ENCODE measurements around the gene DHX35. TPM values are rescaled to one million over a fixed set of nuclear protein-coding genes. Genes with fewer than 3 reads are reported as not detected.

Gene DHX35
- total and polyA plus RNA-seq, 2 donors from 2014 or later, result 6.9 to 11.0 TPM

- no peak for FAIRE-seq
- Histone ChIP-seq H3K9ac (ENCODE audit: low read length in 3 of 3) (no peak overlapping the region), H3K27ac (ENCODE audit: low read depth in 2 of 2, low read length in 2 of 2) (no peak overlapping the region), H3K27me3 (ENCODE audit: control insufficient read depth, insufficient read depth, low read length) (no peaks in the 10 kb centered on the region), H3K9me3 (ENCODE audit: control insufficient read depth in 2 of 3, insufficient read depth in 1 of 3, low read length in 3 of 3) (no peaks in the 10 kb centered on the region), H3K36me3 (ENCODE audit: control insufficient read depth in 2 of 3, insufficient read depth in 3 of 3, low read length in 3 of 3) (no peaks in the 10 kb centered on the region), H3K4me1 (ENCODE audit: control insufficient read depth in 2 of 3, insufficient read depth in 2 of 3, low read depth in 1 of 3, low read length in 3 of 3) (peaks cover 0 to 7% (median 3%) of the 10 kb centered on the region in 3 donors), H3K4me3 (ENCODE audit: low read length in 3 of 3) (no peak overlapping the region)
- DNase-seq, result no peak
- no peak for TF ChIP-seq CTCF (IDR thresholded peaks at IDR 0.05; ENCODE audit: borderline replicate concordance, extremely low read depth, insufficient read depth)
- intact Hi-C loops (cut with DNase I), result loop anchor here (10.0 kb wide), 2 partner anchors 123 to 403 kb away; partner anchors contain the start of gene FAM83D
These were observed 85.4 kb downstream of the DHX35 start for GRCh38 chr20:39047417-39047985.

GRCh38 chr20:39048000-39048696 is 86.0 kb downstream of the DHX35 start:
- H3K36me3 ChIP-seq (ENCODE audit: control insufficient read depth in 2 of 3, insufficient read depth in 3 of 3, low read length in 3 of 3), result no peaks in the 10 kb centered on the region
- H3K4me1 ChIP-seq (ENCODE audit: control insufficient read depth in 2 of 3, insufficient read depth in 2 of 3, low read depth in 1 of 3, low read length in 3 of 3), result peaks cover 0 to 7% (median 3%) of the 10 kb centered on the region in 3 donors
- intact Hi-C loops (cut with DNase I), result loop anchor here (10.0 kb wide), 2 partner anchors 123 to 403 kb away; partner anchors contain the start of gene FAM83D
- H3K9me3 ChIP-seq (ENCODE audit: control insufficient read depth in 2 of 3, insufficient read depth in 1 of 3, low read length in 3 of 3), result no peaks in the 10 kb centered on the region
- peak; percentile 92 for TF ChIP-seq CTCF (IDR thresholded peaks at IDR 0.05; ENCODE audit: borderline replicate concordance, extremely low read depth, insufficient read depth)
- H3K9ac ChIP-seq (ENCODE audit: low read length in 3 of 3), result no peak overlapping the region
- no peak overlapping the region for H3K4me3 ChIP-seq (ENCODE audit: low read length in 3 of 3)
- no peak for FAIRE-seq
- H3K27me3 ChIP-seq (ENCODE audit: control insufficient read depth, insufficient read depth, low read length), result no peaks in the 10 kb centered on the region
- no peak overlapping the region for H3K27ac ChIP-seq (ENCODE audit: low read depth in 2 of 2, low read length in 2 of 2)
- DNase-seq, result peak; percentile 67 to 91 (median 79)

GRCh38 chr20:39049148-39049547 is 87.0 kb downstream of the DHX35 start:
- DNase-seq (no peak), FAIRE-seq (no peak)
- H3K4me1 ChIP-seq (ENCODE audit: control insufficient read depth in 2 of 3, insufficient read depth in 2 of 3, low read depth in 1 of 3, low read length in 3 of 3), result peaks cover 0 to 7% (median 3%) of the 10 kb centered on the region in 3 donors
- H3K27me3 ChIP-seq (ENCODE audit: control insufficient read depth, insufficient read depth, low read length), result no peaks in the 10 kb centered on the region
- H3K4me3 ChIP-seq (ENCODE audit: low read length in 3 of 3), result no peak overlapping the region
- intact Hi-C loops (cut with DNase I), result loop anchor here (10.0 kb wide), 2 partner anchors 124 to 404 kb away; partner anchors contain the start of gene FAM83D
- TF ChIP-seq CTCF (IDR thresholded peaks at IDR 0.05; ENCODE audit: borderline replicate concordance, extremely low read depth, insufficient read depth), result no peak
- no peak overlapping the region for H3K27ac ChIP-seq (ENCODE audit: low read depth in 2 of 2, low read length in 2 of 2)
- no peaks in the 10 kb centered on the region for H3K9me3 ChIP-seq (ENCODE audit: control insufficient read depth in 2 of 3, insufficient read depth in 1 of 3, low read length in 3 of 3)
- peak overlapping the region in 1 of 3 donors; percentile 73 for H3K9ac ChIP-seq (ENCODE audit: low read length in 3 of 3)
- no peaks in the 10 kb centered on the region for H3K36me3 ChIP-seq (ENCODE audit: control insufficient read depth in 2 of 3, insufficient read depth in 3 of 3, low read length in 3 of 3)

Data from kidney (tissue), 14 donors.